GM18507 (cell line): ENCODE measurements around the gene HTR3C.
"Not testable (repeated sequence)": the region's sequence is repeated elsewhere in the genome, so short reads cannot be mapped to it uniquely, and the experiment has no call there.

ENCODE experiments used
- DNase-seq: peaks from one replicate; pipeline ENCODE4 v3.0.0; 2011; ENCODE audit warnings: low read depth; ENCODE audit not compliant: insufficient read length; ENCODE audit errors: extremely low spot score
- FAIRE-seq: peaks from 2 replicates; lab custom pipeline; 2011; peaks lifted over from hg19 to GRCh38; lab: Jason Lieb, UNC

HTR3C gene, protein sequence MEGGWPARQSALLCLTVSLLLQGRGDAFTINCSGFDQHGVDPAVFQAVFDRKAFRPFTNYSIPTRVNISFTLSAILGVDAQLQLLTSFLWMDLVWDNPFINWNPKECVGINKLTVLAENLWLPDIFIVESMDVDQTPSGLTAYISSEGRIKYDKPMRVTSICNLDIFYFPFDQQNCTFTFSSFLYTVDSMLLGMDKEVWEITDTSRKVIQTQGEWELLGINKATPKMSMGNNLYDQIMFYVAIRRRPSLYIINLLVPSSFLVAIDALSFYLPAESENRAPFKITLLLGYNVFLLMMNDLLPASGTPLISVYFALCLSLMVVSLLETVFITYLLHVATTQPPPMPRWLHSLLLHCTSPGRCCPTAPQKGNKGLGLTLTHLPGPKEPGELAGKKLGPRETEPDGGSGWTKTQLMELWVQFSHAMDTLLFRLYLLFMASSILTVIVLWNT

DNA sequence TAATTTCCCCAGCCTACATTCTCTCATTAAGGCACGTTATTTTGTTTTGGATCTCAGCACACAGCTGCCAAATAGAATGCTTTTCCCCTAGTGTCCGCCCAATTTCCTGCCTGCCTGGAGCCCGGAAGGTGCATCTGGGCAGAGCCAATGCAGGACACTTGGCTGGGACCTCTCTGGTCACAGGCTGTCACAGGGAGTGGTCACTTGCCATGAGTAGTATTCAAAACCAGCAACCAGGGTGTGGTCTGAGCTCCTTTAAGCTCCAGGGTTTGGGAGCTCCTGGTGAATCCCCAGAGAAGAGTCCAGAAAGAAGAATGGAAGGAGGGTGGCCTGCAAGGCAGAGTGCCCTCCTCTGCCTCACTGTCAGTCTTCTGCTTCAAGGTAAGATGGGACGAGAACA is at the start of gene HTR3C:
HTR3C (plus strand) TSS at position 281 of the 400 bp plus-strand sequence; CDS start at position 315, 34 bp downstream.
- DNase-seq = no peak

DNA sequence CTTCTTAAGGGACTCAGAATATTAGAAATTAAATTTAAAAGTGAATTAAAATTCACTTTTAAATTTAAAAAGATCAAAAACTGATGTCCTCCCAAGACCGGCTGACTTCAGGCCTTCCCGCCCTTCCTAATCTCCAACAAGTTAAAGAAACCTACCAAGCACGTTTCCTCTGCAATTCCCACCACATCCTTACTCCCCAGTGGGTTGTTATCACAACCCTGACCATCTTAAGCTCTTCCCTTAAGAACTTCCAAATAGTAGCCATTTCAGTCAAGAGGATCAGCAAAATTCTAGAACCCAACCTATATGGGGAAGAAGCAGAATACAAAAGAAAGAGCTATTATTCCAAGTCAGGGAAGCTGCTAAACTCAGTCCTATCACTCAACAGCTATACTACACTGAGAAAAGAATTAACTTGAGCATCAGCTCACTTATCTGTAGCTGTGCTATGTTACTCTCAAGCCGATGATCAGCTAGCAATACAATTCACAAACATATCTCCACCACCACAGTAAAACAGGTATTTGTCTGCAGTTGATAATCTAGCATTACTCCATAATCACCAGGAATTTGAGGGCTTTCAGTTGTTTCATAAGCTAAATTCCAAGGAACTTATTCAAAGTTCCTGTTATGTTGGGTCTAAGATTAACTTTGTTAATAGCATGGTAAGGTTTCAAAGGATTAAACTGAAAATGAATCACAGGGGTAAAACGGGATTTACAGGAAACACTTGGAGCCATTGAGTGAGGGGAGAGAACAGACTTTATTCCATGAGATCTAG is 49.5 kb upstream of the HTR3C start:
- no peak for DNase-seq

More for the DNA sequence above, at the start of gene HTR3C:
- FAIRE-seq = no peak

GRCh38 chr3:184004476-184004875 is 48.4 kb upstream of the HTR3C start:
- DNase-seq = no peak
- no peak for FAIRE-seq

More for the DNA sequence above, 49.5 kb upstream of the HTR3C start:
- no peak for FAIRE-seq

DNA sequence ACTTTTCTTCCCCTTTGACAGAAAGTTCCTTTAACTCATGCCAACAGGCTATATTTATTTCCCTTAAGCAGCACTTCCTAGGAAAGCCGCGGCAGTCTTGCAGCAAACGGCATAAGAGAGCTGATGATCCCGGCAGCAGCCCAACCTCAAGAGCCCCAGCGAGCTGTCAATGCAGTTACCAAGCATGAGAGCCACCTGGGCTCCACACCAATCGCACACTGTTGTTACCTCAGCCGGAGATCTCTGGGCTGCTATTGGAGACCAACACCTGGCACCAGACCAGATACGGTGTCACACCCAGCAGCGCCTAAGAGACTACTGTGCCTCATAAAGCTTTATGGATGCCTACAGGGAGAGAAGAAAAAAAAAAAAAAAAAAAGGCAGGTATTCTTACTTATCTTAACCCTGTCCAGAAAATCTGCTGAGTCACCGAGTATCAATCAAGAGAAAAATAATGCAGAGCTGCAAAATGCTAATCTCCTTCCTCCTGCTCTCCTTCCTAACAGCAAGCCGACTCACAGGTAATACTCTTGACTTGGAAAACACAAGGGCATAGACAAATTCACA is 46.8 kb upstream of the HTR3C start:
- FAIRE-seq (no peak), DNase-seq (no peak)

GRCh38 chr3:184007143-184007813 is 45.6 kb upstream of the HTR3C start:
- DNase-seq, FAIRE-seq: not testable (repeated sequence)

DNA sequence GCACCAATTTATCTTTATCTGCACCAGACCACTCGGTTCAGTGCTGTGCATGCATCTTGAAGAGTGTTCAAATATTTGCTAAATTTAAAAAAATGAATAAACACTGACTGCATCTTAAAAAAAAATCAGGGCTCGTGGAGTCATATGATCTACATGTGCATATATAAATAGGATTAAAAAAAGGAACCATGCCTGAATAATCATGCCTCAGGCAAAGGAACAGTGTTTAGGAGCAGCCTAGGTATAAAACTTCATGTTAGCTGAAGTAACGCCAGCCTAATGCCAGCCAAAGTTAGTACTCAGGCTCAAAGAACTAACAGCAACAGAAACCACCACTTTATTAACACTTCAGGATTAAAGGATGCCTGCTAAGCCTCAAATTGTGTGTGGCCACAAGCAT is 44.7 kb upstream of the HTR3C start:
- DNase-seq (no peak), FAIRE-seq (no peak)

DNA sequence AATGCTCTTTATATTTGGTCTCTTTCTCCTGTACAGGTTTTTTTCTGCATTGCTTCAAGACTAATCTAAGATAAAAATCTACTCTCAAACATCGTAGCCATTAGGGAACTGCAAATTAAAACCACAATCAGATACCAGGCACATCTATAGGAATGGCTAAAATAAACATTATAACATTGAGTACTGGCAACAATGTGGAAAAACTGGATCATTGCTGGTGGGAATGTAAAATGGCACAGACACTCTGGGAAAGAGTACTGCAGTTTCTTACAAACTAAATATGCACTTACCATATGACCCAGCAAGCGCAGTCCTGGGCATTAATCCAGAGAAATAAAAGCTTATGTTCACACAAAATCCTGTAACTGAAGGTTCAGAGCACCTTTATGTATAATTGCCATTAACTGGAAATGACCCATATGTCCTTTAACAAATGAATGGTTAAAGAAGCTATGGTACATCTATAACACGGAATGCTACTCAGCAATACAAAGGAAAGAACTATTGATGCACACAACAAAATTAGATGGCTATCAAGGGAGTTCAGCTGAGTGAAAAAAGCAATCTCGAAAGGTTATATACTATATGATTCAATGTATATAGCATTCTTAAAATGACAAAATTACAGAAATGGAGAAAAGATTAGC is 41.5 kb upstream of the HTR3C start:
- no peak for DNase-seq
- no peak for FAIRE-seq

GRCh38 chr3:184011937-184012889 is 40.6 kb upstream of the HTR3C start:
- FAIRE-seq = no peak
- DNase-seq = no peak

GRCh38 chr3:184015381-184016019 is 37.3 kb upstream of the HTR3C start:
- FAIRE-seq (no peak), DNase-seq (no peak)

GRCh38 chr3:184016169-184016570 is 36.7 kb upstream of the HTR3C start:
- FAIRE-seq (no peak), DNase-seq (no peak)

DNA sequence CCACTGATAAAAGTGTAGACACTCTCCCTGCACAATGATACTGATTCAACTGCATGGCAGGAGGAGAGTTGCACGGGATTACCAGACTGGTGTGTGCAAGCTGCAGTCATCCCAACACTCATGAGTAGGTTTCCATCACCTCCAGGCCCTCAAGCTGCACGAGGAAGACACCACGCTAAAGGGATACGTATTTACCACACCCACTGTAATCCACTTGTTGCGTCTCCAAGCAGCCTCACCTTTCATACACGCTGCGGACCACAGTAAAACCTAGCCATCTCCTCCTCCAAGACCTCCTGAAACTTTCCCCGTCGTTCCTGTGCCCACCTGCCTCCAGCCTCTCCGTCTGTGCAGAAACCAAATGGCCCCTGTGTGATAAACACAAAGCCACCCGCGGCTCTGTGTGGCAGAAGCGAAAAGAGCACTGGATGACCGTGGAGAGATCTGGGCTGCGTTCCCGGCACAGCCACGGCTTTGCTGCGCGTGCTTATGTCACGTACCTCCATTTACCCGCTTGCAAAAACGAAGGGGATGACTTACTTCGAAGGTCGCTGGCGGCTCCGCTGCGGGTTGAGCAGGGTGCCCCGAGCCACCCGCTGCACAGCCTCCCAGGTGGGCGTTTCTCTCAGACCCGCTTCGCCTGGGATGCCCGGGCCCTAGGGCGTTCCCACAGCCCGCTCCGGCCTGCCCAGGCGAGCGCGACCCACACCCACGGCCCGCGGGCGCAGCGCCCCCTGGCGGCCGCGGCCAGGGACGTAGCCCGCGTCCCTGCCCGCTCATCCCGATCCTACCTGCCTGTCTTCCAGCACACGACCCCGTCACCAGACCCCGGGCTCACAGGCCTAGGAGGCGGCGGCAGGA is 35.8 kb upstream of the HTR3C start:
- FAIRE-seq (no peak), DNase-seq (peak; percentile 67)

GRCh38 chr3:184017672-184018423 is 35.0 kb upstream of the HTR3C start, which contains the start of gene ABCC5:
Gene ABCC5 (minus strand): TSS chr3:184017884. CDS start chr3:184014392, 3,492 bp downstream.
- peak; percentile 87 for FAIRE-seq
- DNase-seq = peak; percentile 87

DNA sequence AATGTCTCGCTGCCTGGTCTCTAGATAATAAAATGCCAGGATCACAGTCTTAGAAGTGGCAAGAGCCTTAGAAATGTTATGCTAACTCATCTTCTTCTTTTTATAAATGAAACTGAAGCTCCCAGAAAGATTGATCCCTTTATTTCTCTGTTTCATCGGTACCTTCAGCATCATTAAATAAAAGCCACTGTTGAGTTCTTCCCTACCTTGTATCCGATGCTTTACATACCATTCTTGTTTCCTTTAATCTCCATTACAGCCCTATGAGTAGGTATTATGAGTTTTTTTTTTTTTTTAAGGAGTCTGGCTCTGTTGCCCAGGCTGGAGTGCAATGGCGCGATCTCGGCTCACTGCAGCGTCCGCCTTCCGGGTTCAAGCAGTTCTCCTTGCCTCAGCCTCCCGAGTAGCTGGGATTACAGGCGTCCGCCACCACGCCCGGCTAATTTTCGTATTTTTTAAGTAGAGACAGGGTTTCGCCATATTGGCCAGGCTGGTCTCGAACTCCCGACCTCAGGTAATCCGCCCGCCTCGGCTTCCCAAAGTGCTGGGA is 34.3 kb upstream of the HTR3C start:
- DNase-seq (no peak), FAIRE-seq (no peak)

GRCh38 chr3:184022323-184022722 is 30.5 kb upstream of the HTR3C start:
- DNase-seq (no peak), FAIRE-seq (no peak)

- not testable (repeated sequence) for DNase-seq, FAIRE-seq
These were observed 27.6 kb upstream of the HTR3C start for GRCh38 chr3:184025256-184025655.
